Endothelial cell (in vitro differentiated cells): ENCODE measurements around the gene STOX2. TPM values are rescaled to one million over a fixed set of nuclear protein-coding genes. Genes with fewer than 3 reads are reported as not detected.

Experiments
- DNase-seq: peaks from one replicate; pipeline ENCODE4 v3.0.0; 2021; ENCODE audit warnings: low spot score
- H3K27ac Mint-ChIP-seq: one replicate; pipeline ENCODE4 v1.8.0; 2021; ENCODE audit warnings: mixed read lengths, inconsistent platforms; ENCODE audit not compliant: unreplicated experiment
- H3K27me3 Mint-ChIP-seq: one replicate; pipeline ENCODE4 v1.8.0; 2021; ENCODE audit warnings: mild to moderate bottlenecking, moderate library complexity, mixed read lengths, inconsistent platforms; ENCODE audit not compliant: unreplicated experiment
- H3K36me3 Mint-ChIP-seq: one replicate; pipeline ENCODE4 v1.8.0; 2021; ENCODE audit warnings: mild to moderate bottlenecking, low read depth, mixed read lengths, inconsistent platforms; ENCODE audit not compliant: unreplicated experiment
- H3K4me1 Mint-ChIP-seq: one replicate; pipeline ENCODE4 v1.8.0; 2021; ENCODE audit warnings: mild to moderate bottlenecking, mixed read lengths, inconsistent platforms; ENCODE audit not compliant: unreplicated experiment
- H3K4me3 Mint-ChIP-seq: one replicate; pipeline ENCODE4 v1.8.0; 2021; ENCODE audit warnings: mild to moderate bottlenecking, mixed read lengths, inconsistent platforms; ENCODE audit not compliant: unreplicated experiment
- H3K9me3 Mint-ChIP-seq: one replicate; pipeline ENCODE4 v1.8.0; 2021; ENCODE audit warnings: mixed read lengths, inconsistent platforms; ENCODE audit not compliant: unreplicated experiment
- CTCF ChIP-seq: fragments of 200-600 bp; sonication (generic); IDR thresholded peaks from one replicate; pipeline ENCODE4 v1.5.0; 2021; ENCODE audit warnings: antibody characterized with exemption; ENCODE audit not compliant: unreplicated experiment
- total RNA-seq: library from RNA; stranded (reverse); fragmentation: NEBNext Ultra II Directional; extraction: Animal tissue kit (Norgen Biotek cat#: 25700); gene quantifications from one replicate; pipeline ENCODE4 v1.2.1, GENCODE V29; 2021; ENCODE audit not compliant: unreplicated experiment

Gene STOX2
- total RNA-seq, 1 donor from 2014 or later, result 4.8 TPM

GRCh38 chr4:183870997-183871396 lies 34.1 kb upstream of the STOX2 start:
- no peak for TF ChIP-seq CTCF
- Mint-ChIP-seq H3K27me3 (no peaks in the 10 kb centered on the region), H3K4me1 (no peaks in the 10 kb centered on the region), H3K27ac (no peak overlapping the region), H3K36me3 (no peaks in the 10 kb centered on the region), H3K9me3 (no peaks in the 10 kb centered on the region), H3K4me3 (no peak overlapping the region)
- DNase-seq, result no peak

- H3K4me3 Mint-ChIP-seq, result no peak overlapping the region
- TF ChIP-seq CTCF, result no peak
- H3K4me1 Mint-ChIP-seq, result no peaks in the 10 kb centered on the region
- DNase-seq, result no peak
- no peaks in the 10 kb centered on the region for H3K36me3 Mint-ChIP-seq
- H3K27me3 Mint-ChIP-seq, result no peaks in the 10 kb centered on the region
- no peak overlapping the region for H3K27ac Mint-ChIP-seq
- H3K9me3 Mint-ChIP-seq, result no peaks in the 10 kb centered on the region
Observed at GRCh38 chr4:183871581-183871980, 33.5 kb upstream of the STOX2 start.

GRCh38 chr4:183872531-183872930 lies 32.6 kb upstream of the STOX2 start:
- DNase-seq, result no peak
- H3K4me1 Mint-ChIP-seq, result no peaks in the 10 kb centered on the region
- H3K9me3 Mint-ChIP-seq, result no peaks in the 10 kb centered on the region
- TF ChIP-seq CTCF, result no peak
- H3K27me3 Mint-ChIP-seq, result no peaks in the 10 kb centered on the region
- H3K4me3 Mint-ChIP-seq, result no peak overlapping the region
- no peaks in the 10 kb centered on the region for H3K36me3 Mint-ChIP-seq
- H3K27ac Mint-ChIP-seq, result no peak overlapping the region

GRCh38 chr4:183873409-183874185 lies 31.5 kb upstream of the STOX2 start:
- Mint-ChIP-seq H3K27me3 (no peaks in the 10 kb centered on the region), H3K27ac (no peak overlapping the region), H3K9me3 (no peaks in the 10 kb centered on the region), H3K4me1 (no peaks in the 10 kb centered on the region), H3K4me3 (no peak overlapping the region), H3K36me3 (no peaks in the 10 kb centered on the region)
- no peak for DNase-seq
- no peak for TF ChIP-seq CTCF

- Mint-ChIP-seq H3K36me3 (no peaks in the 10 kb centered on the region), H3K9me3 (no peaks in the 10 kb centered on the region), H3K27ac (no peak overlapping the region), H3K27me3 (no peaks in the 10 kb centered on the region), H3K4me3 (no peak overlapping the region), H3K4me1 (no peaks in the 10 kb centered on the region)
- TF ChIP-seq CTCF, result no peak
- DNase-seq, result no peak
Observed at GRCh38 chr4:183875251-183875825, 29.8 kb upstream of the STOX2 start.
